GM21447 (cell line): Measurements from ENCODE around the gene AQP3.
"Not testable (repeated sequence)": the region's sequence is repeated elsewhere in the genome, so short reads cannot be mapped to it uniquely, and the experiment has no call there.

ENCODE experiments used
- ATAC-seq: cut with Tn5 transposase; IDR thresholded peaks from one replicate; pipeline ENCODE4 v1.9.1; 2021; ENCODE audit not compliant: unreplicated experiment

AQP3 gene

GRCh38 chr9:33465596-33466564 lies 18.5 kb upstream of the AQP3 start:
- no peak for ATAC-seq

DNA sequence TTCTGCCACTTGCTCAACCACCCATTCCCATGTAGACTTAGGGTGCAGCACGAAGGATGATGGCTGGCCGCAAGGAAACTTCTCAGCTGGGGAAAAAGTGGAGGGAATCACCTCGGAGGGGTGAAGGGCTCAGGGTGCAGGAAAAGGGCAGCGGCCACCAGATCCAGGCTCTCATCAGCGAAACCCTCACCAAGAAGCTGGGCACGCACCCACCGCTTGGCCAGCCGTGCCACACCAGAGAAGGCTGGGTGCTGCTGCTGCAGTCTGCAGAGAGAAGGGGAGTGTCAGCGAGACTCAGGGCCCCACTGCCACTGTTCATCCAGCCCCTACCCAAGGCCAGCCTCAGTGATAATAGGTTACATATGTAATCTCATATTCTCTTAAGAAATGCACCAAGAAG lies 17.7 kb upstream of the AQP3 start:
- ATAC-seq = no peak

- ATAC-seq = no peak
Observed at GRCh38 chr9:33464045-33464636, 16.7 kb upstream of the AQP3 start.

DNA sequence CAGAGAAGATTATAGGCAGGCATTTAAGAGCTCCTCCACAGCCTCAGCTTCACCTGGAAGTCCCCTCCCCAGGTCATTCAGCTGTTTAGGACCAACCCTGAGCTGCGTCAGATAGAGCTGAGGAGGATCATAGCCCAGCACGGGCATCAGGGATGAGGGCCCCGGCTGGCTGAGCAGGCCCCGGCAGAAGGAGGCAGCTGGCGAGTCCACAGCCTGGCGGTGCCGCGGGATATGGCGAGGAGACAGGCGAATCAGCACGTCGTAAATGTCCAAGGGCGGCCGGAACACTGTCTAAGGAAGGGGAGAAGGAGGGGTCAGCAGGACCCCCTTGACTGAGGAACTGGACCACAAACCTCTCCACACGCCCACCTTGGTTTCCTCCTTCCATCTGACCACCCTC lies 15.8 kb upstream of the AQP3 start:
- no peak for ATAC-seq

DNA sequence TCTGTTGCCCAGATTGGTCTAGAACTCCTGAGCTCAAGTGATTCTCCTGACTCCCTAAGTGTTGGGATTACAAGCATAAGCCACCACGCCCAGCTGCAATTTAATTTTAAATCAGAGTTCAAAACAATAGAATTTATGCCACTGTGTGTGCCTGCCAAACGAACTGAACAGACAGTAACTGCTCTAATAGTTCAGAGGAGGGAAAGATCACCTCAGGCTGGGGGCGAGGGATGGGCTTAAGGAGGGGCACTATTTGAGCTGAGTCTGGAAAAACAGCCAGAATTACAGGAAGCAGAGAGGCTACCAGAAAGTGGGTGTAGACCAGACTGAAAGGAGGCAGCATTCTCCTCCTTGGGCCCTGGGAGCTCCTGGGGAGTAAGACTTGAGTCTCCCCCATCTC lies 14.1 kb upstream of the AQP3 start:
- no peak for ATAC-seq

DNA sequence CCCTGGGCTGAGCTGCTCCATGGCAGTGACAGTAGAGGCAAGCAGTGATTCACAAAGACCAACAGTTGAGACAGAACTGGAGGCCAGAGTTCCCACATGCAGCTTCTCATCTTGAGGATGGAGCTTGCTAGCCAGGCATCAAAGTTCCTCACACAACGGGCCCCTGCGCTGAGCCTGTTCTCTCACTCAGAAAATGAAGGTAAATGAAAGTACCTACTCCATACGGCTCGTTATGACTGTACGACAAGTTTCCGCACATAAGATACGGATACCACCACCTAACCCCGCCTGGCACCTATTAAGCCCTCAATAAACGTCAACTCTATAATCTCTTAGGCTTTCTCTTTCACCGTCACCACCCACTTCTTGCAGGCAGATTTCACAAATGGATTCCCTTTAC lies 13.5 kb upstream of the AQP3 start:
- no peak for ATAC-seq

- no peak for ATAC-seq
Observed at GRCh38 chr9:33459115-33459514, 11.7 kb upstream of the AQP3 start.

DNA sequence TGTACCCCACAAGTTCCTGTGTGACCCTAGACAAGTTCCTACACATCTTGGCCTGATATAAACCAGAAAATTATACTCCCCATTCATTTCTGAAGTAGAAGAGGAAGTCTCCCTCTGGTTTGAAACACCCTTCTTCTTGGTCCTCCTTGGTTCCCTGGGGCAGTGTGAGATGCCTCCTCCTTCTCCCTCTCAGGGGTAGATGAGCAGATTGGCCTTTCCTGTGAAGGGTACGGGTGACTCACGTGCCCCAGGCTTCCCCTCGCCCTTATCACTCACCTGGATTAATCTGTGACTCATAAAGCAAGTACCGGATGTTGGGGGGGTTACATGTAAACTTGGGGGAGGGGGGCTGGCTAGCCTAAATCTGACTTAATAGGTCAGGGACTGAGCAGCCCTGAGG lies 11.1 kb upstream of the AQP3 start:
- peak; percentile 39 for ATAC-seq

DNA sequence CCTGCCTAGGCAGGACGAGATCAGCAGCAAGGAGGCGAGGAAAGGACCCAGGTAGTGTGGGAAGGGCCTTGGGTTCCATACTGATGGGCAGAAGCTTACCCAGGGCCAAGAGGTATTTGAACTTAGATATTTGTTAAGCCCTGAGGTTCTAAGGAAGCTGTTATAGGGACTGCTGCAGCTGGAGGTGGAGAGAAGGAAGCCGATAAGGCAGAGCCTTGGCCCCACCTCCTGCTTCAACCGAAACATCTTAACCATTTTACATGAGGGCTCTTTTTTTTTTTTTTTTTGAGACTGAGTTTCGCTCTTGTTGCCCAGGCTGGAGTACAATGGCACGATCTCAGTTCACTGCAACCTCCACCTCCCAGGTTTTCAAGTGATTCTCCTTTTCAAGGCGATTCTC lies 8.6 kb upstream of the AQP3 start:
- no peak for ATAC-seq

GRCh38 chr9:33455456-33455855 lies 8.1 kb upstream of the AQP3 start:
- ATAC-seq = not testable (repeated sequence)

DNA sequence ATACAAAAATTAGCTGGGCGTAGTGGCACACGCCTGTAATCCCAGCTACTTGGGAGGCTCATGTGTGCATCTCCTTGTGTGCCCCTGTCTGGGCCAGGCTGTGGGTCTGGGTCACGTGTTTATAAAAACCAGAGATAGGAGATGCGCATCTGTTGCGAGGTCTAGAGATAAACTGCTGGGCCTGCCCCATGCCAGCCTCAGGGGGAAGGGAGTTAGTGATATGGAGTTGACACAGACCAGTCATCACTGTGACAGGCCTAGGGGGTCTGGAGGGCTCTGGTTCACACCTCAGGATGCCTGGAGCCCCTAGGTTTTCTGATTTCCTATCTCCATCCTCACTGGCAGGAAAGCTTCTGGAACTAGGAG lies 7.3 kb upstream of the AQP3 start:
- not testable (repeated sequence) for ATAC-seq

DNA sequence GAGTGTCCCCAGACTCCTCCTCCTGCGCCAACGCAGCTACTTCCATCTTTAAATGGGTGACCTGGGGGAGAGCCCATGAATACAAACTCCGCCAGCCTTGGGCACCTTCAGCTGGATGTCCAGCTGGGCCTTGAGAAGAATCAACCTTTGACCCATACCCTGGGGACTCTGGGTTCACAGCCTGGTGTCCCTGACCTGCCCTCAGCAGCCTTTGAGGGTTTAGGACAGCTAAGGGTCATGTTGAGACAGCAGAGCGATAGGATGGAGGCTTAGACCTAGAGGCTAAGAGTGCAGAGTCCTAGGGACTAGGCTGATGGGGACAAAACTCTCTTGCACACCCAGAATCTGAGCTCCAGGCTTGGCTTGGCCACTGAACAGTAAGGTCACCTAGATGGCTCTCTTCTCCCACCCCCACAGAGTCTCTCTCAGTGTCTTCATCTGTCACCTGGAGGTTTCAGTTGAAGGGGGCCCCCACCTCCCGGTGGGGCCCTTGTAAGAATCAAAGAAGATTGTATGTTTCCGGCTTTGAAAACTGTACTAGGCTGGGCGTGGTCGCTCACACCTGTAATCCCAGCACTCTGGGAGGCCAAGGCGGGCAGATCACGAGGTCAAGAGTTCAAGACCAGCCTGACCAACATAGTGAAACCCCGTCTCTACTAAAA lies 6.7 kb upstream of the AQP3 start:
- peak; percentile 53 for ATAC-seq

DNA sequence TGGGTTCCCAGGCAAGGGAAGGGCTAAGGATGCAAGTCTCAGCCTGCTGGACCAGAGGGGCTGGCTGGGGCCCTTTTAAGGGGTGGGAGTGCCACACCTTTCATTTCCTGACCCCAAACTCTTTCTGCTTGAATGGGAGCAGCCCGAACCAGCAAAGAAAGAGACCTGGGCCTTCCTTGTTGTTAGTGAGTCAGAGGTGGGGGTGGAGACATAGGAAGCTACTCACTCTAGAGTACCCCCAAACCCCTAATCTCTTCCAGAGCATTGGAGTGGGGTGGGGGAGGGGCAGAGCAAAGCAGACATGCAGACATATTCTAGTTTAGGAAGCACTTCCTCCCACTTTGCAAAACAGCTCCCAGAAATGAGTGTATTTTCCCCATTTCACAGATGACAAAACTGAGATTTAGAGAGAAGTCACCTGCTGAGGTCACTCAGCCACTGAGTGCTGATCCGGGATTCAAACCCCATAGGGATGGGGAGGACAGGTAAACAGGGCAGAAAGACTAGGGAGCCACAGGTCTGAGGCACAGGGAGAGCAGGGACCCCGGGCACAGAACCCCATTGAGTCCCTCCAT lies 6.0 kb upstream of the AQP3 start:
- ATAC-seq = no peak

DNA sequence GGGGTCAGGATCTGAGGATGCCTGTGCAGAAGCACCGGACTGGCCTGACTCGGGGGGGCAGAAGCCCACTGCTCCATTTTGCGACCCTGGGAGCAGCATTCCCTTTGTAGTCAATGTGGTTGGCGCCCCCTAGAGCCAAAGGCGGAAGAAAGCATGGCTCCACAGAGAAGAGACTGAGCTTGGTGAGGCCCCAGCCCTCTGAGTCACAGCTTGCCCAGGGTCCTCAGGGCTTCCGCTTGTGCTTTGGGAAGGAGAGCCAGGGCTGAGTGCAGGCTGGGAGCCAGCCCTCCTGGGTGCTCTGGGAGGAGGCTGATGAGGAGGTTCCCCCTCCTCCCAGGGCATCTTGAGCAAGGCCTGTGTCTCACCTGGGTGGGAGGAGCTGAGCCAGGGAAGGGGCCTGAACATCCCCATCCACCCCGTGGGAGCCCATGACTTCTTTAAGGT lies 5.5 kb upstream of the AQP3 start:
- ATAC-seq = no peak

DNA sequence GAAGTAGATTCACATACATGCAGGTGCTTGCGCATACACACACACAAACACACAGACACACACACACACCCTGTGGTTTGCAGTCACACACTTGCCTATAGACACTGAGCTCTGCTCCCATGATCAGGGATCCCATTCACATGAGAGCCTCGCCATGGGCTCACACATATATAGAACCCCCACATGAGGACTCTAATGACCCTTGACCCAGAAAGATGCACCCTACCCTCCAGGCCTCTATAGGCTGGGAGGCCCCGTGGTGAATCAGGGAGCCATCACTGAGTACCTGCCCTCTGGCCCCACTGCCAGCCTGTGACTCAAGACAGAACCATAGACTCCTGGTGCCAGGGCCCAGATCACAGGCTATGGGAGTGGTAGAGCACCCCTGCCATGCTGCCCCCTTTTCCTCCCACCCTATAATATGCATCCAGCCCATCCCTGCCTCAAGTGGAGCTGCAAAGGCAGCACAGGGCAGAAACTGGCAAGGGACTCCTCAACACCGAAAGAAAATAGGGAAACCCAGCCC lies 3.3 kb upstream of the AQP3 start:
- no peak for ATAC-seq

GRCh38 chr9:33449715-33450114 lies 2.3 kb upstream of the AQP3 start:
- ATAC-seq = no peak

GRCh38 chr9:33447799-33448553 lies 583 bp upstream of the AQP3 start:
- no peak for ATAC-seq

GRCh38 chr9:33446240-33446945 lies 1.0 kb downstream of the AQP3 start:
- ATAC-seq = peak; percentile 91

GRCh38 chr9:33445389-33446239 lies 1.8 kb downstream of the AQP3 start:
- ATAC-seq = no peak
